HT-29 (cell line): ENCODE data around the gene PRKCE. TPM values are rescaled to one million over a fixed set of nuclear protein-coding genes. Genes with fewer than 3 reads are reported as not detected.
A peak's percentile ranks its signal among the peaks of the same experiment; 100 is the strongest.
"Not testable (repeated sequence)": the region's sequence is repeated elsewhere in the genome, so short reads cannot be mapped to it uniquely, and the experiment has no call there.

Source experiments
- DNase-seq: peaks from one replicate; pipeline ENCODE4 v3.0.0-alpha.2; 2015; ENCODE audit warnings: low spot score
- total RNA-seq: library from RNA; depleted of rRNA; stranded (reverse); fragments of >200 nt; shearing (Covaris generic); gene quantifications from 2 replicates; pipeline ENCODE4 v1.2.3, GENCODE V29; 2014

Gene PRKCE
- total RNA-seq, 1 experiment from 2014 or later = 17.7 TPM

DNA sequence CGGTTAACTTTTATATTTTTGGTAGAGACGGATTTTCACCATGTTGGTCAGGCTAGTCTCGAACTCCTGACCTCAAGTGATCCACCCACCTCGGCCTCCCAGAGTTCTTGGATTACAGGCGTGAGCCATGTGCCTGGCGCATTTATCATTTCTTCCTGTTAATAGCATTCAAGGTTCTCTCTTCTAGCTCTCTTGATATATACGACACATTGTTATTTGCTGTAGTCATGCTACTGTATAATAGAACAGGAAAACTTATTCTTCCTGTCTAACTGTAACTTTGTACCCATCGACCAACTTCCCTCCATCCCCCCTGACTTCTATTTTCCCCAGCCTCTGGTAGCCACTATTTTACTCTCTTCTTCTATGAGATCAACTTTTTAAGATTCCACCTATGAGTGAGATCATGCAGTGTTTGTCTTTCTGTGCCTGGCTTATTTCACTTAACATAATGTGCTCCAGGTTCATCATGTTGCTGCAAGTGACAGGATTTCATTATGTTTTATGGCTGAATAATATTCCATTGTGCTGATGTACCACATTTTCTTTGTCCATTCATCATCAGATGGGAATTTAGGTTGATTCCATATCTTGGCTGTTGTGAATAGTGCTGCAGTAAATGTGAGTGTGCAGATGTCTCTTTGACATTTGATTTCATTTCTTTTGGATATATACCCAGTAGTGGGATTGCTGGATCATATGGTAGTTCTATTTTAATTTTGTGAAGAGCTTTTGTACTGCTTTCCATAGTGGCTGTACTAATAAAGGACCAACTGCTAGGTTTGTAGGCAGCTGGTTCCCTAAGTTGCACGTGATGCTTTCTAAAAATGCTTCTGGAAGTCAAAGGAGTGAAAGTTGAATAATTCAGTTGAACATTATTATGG, 205.2 kb downstream of the PRKCE start:
- no peak for DNase-seq

DNA sequence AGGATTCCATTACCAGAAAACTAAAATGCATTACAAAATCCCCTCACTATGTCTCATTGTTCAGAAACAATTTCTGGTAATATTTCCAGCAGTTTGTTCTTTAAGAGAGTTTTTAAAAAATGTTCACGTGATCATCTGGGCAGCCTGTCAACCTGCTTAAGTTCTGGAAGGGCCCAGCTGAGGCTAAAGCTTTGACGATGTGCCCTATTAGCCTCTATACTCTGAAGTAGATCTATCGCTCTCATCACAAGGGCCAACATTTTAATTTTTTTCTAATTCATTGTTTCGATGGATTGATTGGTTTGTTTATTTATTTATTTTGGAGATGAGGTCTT, 205.8 kb downstream of the PRKCE start:
- DNase-seq = no peak

DNA sequence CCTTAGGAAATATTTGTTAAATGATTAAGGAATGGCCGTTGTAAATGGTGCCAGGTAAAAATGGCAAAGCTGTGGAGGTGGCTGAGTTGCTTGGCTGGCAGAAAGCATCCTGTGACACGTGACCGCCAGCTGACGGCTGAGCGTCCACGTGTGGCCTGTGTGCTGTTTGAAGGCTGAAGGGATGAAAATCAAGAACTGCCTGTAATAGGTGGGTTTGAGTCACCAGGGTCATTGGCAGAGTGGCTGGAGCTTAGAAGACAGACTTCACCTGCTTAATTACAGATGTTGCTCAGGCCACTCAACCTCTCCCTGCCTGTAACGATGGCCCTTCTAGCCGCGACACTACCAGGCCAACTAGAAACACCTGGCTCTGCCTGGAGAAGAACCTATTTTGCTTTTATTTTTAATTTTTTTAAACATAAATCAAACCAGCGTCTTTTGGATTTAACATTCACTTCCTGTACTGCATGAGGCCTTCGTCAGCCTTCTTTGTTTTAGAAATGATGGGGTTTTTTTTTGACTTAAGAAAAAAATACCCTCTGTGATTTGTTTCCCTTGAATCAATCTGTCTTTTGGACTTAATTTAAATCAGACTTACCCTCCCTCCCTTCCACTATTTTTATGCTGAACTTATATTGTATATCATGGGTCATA, 206.5 kb downstream of the PRKCE start:
- DNase-seq = no peak

DNA sequence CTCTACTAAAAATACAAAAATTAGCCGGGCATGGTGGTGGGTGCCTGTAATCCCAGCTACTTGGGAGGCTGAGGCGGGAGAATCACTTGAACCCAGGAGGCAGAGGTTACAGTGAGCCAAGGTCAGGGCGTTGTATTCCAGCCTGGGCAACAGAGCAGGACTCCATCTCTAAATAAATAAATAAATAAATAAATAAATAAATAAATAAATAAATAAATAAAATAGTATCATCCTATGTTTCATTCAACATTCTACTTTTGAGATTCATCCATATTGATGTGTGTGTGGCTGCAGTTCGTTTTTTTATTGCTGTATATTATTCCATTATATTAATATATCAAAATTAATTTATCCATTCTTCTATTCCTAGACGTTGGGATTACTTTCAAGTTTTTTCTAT, 207.4 kb downstream of the PRKCE start:
- DNase-seq = not testable (repeated sequence)

GRCh38 chr2:45859682-45860081, 208.2 kb downstream of the PRKCE start:
- no peak for DNase-seq

DNA sequence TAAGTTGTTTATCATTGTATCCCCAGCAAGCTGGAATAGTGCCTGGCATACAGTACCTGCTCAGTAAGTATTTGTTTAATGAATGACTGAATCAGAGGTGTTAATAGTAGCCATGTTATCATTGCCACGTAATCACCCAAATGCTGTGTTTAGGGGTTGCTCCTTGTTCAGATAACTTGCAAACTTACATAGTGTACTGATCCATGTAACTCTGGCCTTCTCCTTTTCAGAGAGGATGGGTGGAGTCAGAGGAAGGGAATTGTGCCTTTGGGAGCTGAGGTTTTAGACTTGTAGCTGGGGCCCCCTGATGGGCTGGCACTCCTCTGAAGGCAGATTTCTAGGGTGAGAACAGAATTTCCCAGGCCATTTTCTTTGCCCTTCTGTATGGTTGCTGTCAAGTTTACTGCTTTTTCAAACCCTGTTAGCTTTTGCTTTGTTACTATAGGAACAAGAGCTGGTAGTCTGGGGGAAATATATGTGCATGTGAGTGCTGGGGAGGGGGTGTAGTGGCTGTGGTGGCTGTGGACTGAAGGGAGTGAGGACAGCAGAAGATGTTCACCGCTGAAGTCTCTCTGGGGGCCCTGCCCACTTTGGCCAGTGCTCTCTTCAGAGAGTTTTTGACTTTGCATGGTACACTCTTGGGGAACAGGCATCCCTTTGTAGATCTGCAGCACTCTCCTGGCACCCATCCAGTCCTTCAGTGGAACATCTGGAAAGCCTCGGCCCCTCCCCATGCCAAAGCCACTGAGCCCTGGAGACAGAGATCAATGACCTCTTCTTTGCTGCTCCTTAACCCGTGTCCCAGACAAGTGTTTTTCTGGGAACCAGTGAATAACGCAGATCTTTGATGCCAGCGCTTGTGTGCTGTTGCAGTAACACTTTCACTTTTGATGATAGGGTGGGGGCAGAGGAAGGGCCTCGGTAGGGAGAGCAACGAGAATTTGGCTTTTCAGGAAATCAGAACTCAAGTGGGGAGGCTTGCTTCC, 209.0 kb downstream of the PRKCE start:
- no peak for DNase-seq

GRCh38 chr2:45862843-45863242, 211.4 kb downstream of the PRKCE start:
- no peak for DNase-seq

DNA sequence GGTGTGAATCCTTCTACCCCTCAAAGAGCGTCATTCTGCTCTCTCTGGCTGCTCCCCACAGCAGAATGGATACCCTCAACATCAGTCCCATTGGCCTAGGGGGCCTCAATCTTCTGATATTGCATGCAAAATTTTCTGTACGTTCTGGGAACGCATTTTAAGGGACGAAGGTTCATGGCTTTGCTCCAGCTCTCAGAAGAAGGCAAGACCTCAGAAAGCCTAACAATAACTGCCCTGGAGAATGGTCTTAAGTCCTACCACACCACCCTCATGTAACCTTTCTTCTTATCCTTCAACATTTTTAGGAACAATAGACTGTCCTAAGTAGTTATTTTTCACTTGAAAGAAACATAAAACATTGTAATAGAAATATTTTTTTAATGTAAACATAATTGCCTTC, 212.6 kb downstream of the PRKCE start:
- no peak for DNase-seq

GRCh38 chr2:45867349-45867748, 215.9 kb downstream of the PRKCE start:
- DNase-seq = no peak

DNA sequence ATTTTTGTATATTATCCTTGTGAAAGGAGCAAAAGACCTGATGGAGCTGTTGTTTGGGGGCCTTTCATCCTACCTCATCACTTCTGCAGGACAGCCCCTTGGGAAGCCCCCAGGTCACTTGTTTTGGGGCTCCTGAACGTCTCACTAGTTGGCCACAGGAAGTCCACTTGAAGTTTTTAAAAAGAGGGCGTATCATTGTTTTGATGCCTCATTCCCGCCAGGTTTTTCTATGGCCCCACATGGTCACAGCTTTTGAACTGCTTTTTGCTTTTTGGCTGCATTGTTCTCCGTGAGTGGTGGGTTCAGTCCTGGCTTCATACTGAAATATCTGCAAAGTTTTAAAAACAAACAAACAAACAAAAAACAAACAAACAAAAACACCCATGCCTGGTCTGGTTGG, 216.3 kb downstream of the PRKCE start:
- no peak for DNase-seq

- DNase-seq = no peak
Observed at GRCh38 chr2:45869165-45869501, 217.7 kb downstream of the PRKCE start.

DNA sequence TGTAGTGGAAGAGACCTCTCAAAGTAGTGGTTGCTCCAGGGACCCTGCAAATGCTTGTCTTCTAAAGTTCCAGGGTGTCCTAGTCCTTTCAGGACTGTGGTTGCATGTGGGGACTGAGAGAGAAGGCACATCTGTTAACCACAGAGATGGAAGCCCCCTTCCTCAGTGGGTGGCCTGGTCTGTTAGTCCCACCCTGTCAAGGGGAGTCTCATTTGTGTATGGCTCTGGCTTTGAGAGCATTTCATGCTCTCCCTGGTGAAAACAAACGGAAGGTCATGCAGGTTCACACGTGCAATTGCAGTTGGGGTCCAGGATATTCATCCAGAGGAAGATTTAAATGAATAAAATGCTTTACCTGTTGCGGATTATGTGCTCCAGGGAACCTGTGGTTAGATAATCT, 219.6 kb downstream of the PRKCE start:
- DNase-seq = no peak

DNA sequence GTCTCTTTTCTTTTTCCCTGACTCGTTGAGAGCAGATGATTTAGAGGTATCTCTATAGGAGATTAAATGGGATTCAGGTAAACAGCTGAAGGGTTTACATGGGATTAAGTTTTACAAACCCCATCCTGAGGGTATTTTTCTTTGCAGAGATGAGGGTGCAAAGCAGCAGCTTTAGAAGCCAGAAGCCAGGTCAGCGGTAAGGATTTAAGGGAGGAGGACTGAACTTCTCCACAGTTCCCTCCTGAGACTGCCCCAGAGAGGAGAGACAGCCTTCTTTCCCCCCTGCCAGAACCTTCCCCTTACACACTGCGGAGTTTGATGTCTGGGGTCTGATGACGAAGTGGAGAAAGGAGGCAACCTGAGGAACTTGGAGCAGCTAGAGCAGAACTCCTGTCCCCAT, 220.1 kb downstream of the PRKCE start:
- DNase-seq = no peak

DNA sequence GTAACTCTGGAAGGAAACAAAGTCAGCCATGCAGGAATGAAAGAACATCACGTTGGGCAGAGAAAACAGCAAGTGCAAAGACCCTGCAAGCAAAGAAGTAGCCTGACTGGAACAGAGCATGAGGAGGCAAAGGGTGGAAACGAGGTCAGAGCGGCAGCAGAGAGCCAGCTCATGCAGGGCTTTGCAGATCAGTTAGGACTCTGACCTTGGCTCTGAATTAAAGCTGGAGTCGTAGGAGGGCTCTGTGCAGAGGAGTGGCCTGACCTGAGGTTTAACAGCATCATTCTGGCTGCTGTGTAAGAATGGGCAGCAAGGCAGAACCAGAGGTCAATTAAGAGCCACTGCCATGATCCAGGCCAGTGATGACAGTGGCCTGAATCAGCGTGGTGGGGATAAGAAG, 220.7 kb downstream of the PRKCE start:
- no peak for DNase-seq

GRCh38 chr2:45874344-45874743, 222.9 kb downstream of the PRKCE start:
- no peak for DNase-seq

DNA sequence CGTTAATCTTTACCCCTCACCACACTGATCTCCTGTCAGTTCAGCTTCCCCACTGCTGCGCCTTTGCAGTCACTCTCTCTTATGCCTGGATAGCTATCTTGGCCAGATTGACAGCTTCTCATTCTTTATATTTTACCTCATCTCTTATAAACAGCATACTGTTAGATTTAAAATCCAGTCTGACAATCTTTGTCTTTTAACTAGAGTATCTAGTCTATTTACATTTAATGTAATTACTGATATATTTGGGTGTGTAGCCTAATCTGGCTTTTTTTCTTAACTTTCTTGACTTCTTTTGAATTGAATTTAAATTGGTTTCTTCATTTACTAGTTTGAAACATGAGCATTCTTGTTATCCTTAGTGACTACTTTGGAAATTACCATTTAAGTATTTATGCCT, 225.1 kb downstream of the PRKCE start:
- no peak for DNase-seq

DNA sequence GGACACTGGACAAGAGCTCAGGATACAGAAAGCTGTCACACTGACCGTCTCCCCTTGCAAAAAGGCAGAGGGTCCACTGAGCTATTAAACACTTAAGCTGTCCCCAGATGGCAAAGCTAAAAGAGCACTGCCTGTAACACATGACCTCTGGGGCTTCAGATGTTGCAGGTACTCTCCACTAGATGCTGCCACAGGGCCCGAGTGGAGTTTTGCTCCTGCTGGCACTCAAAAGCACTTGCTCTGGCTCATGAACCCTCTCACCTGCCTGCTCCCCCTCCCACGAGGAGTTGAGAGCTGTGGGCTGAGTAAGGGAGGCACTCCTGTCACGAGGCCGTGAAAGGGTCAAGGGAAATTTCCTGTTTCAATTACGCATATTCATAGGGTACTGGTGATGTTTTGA, 227.9 kb downstream of the PRKCE start:
- peak; percentile 35 for DNase-seq

GRCh38 chr2:45879936-45880335, 228.5 kb downstream of the PRKCE start:
- DNase-seq = no peak

- DNase-seq = no peak
Observed at GRCh38 chr2:45881970-45882581, 230.6 kb downstream of the PRKCE start.

- DNase-seq = no peak
Observed at GRCh38 chr2:45882707-45883602, 231.5 kb downstream of the PRKCE start.

GRCh38 chr2:45883603-45884000, 232.1 kb downstream of the PRKCE start:
- DNase-seq = no peak
